HG02623 (cell line): ENCODE data around the gene TAGLN2.

Experiments
- ATAC-seq: cut with Tn5 transposase; IDR thresholded peaks from one replicate; pipeline ENCODE4 v1.9.1; 2021; ENCODE audit warnings: moderate library complexity; ENCODE audit not compliant: unreplicated experiment

The TAGLN2 gene

GRCh38 chr1:159924791-159925718 lies at the start of gene TAGLN2:
Gene TAGLN2, minus strand, starts transcription at chr1:159925507. Its CDS starts 4,998 bp downstream, at chr1:159920509.
- peak; percentile 56 for ATAC-seq

DNA sequence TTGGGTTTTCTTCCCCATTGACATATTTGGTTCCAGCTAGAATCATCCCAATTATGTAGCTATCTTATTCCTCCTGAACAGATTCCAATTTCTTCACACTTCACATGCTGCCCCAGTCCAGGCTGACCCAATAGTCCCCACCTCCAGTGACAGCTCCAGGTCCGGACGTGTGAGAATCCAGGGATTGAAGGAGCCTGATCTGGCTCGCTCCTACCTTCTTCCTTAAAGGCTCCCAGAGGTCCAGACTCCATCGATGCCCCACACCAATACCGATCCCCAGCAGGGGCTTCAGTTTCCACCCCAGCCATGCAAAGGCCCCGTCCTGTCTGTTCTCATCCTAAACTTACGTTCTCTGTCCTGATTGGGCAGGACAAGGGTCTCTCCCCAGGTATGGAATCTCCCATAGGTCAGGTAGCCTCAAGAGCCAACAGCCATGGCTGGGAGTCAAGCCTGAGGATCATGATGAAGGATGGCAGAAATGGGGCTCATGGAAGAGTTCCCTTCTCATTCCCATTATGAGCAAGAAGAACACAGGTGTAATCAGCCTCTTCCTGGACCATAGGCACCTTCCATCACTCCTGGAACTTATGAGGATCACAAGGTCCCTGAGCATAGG lies 49.2 kb upstream of the TAGLN2 start:
- ATAC-seq, result no peak

GRCh38 chr1:159973350-159973940 lies 48.1 kb upstream of the TAGLN2 start:
- no peak for ATAC-seq

DNA sequence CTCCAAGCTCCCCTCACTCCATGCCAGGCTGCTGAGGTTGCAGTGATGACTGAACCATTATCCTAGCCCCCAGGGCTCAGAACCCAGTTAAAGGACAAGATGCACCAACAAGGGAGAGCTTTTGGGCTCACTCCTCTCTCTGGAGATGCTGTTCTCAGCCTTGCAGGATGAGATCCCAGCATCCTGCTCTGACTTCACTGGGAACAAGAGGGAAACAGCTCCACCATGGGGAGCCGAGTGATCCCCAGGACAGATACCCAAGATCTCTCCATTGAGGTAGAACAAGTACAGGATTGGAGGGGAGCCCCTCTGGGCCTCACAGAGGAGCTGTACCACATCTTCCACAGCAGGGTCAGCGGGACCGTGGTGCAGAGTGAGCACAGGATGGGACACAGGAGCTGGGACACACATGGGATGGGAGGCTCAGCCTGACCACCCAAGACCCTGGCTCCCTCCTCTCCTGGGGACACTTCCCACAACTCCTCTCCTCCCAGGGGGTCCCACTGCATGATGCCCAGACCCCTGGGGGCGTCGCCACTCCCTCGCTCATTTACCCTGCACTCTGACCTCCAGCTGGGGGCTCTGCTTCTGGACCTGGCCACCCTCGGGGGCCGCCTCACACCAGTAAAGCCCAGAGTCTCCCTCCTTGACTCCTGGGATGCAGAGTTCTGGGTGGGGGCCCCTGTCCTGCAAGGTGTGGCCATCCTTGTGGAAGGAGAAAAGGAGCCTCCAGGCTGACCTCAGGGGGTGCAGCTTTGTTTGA lies 47.3 kb upstream of the TAGLN2 start:
- no peak for ATAC-seq

DNA sequence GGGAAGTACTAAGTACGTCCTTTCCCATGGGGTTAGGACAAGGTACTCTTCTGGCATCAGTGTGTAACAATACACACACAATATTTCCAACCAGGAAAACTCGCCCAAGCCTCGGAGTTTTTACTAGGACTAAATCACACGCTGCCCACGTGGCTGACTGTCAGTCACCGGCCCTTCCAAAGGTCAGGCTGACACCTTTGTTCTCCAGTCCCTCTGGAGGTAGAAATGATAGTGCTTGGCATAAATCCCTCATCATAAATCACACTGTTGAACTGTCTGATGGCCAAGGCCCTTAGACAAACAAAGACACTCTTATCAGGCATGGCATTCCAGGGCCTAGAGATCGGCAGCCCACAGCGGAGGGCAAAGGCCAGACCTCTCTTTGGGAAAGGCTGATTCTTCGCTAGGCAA lies 45.6 kb upstream of the TAGLN2 start:
- ATAC-seq, result no peak

DNA sequence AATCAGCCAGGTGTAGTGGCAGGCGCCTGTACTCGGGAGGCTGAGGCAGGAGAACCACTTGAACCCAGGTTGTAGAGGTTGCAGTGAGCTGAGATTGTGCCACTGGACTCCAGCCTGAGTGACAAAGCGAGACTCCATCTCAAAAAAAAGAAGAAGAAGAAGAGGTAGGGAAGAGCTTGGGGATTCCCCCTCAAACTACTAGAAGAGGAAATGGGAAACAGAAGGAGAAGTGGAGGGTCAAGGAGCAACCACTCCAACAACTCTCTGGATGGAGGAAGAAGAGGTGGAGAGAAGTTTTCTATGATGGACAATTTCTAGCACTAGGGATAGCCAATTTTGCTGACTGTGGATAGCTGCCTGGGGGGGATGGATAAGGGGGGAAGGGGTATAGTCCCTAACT lies 43.6 kb upstream of the TAGLN2 start:
- ATAC-seq, result no peak

DNA sequence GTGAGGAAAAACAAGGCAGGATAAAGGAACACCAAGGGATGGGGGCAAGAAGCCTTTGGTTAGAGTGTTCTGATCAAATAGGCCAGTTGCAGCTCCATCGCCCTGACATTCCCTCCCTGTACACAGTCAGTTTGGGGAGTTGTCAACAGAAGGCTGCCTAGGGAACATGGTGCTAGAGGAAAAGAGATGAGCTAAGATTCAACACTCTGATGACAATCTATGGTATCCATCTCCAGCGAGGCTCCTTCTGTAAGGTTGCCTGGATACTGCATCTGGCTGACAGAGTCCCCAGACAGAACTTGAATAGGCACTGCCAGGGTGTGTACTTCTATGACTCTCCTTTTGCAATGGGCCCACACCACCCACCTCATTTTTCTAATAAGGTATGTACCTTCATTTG lies 40.0 kb upstream of the TAGLN2 start:
- no peak for ATAC-seq

- no peak for ATAC-seq
These were observed 38.8 kb upstream of the TAGLN2 start for GRCh38 chr1:159964144-159964543.

GRCh38 chr1:159962176-159962575 lies 36.9 kb upstream of the TAGLN2 start:
- no peak for ATAC-seq

- ATAC-seq, result no peak
These were observed 36.3 kb upstream of the TAGLN2 start for GRCh38 chr1:159961636-159962035.

DNA sequence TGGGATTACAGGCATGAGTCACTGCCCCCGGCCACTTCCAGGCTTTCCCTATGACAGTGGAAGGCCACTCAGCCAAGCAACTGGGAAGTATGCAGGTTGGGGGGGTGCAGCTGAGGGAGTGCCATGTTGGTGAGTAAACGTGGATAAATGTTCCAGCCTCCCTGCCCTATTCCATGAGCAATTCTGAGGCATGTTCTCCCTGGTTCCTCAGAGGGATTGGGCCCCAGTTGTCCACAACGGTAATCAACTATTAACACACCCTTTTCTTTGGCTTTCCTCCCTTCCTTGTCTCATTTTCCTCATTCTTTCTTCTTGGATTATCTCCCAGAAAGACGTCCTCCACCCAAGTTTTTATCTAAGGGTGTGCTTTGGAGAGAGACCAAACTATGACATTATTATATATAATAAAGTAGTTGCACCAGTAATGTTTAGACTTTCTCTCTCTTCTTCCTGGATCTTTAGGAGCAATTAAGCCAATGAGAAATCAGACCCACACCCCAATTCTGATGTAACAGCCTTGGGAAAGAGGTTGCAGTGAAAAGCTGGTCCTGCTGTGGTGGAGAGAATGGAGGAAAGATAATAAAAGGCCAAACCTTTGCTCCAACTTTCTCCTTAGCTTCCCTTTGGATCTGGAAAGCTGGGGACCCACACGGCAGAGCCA lies 35.5 kb upstream of the TAGLN2 start:
- ATAC-seq, result no peak

GRCh38 chr1:159959451-159959850 lies 34.1 kb upstream of the TAGLN2 start:
- no peak for ATAC-seq

DNA sequence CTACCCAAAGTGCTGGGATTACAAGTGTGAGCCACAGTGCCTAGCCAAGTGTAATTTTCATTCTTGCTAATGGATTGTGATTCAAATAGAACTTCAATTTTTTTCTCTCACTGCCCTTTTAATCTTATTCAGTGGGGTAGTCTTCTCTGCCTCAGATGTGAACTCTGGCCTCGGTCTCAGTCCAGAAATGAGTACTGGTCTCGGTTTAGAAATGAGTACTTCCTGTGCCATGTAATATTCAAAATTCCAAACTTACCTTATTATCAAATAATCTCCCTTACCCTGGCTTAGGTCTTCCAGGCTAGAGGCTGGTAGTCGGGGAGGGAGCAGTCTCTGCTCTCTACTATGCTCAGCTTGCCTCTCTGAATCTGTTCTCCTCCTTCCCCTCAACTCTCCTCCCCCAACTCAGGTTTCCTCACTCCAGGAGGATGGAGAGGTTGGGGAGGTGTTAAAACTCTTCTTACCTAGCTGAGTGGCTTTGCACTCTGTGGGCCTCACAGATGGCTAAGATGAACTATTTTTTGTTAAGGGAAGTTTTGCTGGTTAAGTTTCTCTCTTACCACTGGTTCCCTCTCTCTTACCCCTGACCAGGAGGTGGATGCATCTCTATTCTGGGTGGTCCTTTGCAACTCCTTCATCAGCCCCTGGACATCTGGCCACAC lies 33.5 kb upstream of the TAGLN2 start:
- peak; percentile 64 for ATAC-seq

- ATAC-seq, result no peak
These were observed 32.5 kb upstream of the TAGLN2 start for GRCh38 chr1:159957824-159958268.

DNA sequence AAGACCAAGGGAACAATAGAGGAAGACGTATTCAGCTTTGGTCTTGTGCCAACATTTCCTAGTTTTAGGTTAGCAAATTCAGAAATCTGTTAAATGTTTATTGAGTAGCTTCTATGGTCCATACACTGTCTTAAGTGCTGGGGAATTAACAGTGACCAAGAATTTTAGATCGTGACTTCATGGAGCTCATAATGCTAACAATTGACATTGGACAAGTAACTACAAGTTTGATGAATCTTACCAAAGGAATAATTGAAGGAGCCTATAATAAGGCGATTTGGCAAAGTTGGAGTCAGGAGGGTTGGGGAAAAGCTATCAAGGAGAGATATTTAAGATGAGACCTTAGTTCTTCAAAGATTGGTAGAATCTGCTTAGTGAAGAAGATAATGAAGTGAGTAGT lies 30.1 kb upstream of the TAGLN2 start:
- no peak for ATAC-seq

DNA sequence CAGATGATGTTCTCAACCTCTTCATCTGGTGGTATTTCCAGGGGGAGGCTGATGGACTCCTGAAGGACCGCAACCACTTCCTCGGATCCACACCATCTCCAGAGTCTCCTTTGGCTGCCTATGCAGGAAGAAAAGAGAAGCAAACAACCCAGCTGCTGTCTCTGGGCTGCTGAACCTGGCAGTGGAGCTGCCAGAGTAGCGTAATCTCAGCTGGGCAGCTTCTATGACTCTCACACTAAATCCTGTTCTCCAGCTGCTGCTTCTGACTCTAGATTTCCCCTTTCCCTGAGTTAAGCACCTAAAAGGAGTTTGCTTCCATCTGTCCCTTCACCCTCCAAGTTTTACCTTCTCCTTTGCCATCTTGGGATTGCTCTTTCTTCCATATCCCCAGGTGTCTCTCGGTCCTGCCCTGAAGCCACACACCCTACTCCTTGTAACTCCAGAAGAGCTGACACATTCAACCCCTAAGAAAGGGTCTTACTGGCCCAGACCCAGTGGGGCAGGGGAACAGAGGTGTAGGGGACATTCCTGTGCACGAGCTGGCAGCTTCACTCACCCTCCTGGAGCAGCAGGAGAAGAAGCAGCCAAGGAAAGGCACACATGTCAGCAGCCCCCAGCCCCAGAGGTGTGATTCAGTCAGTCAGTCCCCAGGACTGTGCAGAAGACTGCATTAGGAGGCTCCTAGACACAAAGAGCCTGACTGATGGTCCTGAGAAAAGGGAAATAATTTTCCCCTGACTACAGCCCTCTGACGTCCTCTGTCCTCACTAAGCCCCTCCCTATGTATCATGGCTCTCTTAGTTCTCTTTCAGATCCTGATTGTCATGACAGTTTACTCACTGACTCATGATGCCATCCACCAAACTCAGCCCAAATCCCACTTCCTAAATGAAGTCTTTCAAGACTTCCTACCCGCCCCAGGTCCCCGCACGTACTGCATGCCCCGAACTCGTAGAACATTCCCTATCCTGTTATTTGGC lies 28.5 kb upstream of the TAGLN2 start, which contains the start of gene SLAMF9:
TSS of gene SLAMF9 (minus strand) at position 702 of the 980 bp plus-strand sequence. CDS start at position 602, 100 bp downstream.
- ATAC-seq, result no peak

- no peak for ATAC-seq
These were observed 27.6 kb upstream of the TAGLN2 start for GRCh38 chr1:159952932-159953331.

GRCh38 chr1:159951551-159951950 lies 26.2 kb upstream of the TAGLN2 start:
- ATAC-seq, result no peak

GRCh38 chr1:159951016-159951415 lies 25.7 kb upstream of the TAGLN2 start:
- no peak for ATAC-seq
